ENCODE data around the gene EHHADH. TPM values are rescaled to one million over a fixed set of nuclear protein-coding genes. Genes with fewer than 3 reads are reported as not detected.

EHHADH gene
- total RNA-seq, 1 donor, result 6.5 TPM

DNA sequence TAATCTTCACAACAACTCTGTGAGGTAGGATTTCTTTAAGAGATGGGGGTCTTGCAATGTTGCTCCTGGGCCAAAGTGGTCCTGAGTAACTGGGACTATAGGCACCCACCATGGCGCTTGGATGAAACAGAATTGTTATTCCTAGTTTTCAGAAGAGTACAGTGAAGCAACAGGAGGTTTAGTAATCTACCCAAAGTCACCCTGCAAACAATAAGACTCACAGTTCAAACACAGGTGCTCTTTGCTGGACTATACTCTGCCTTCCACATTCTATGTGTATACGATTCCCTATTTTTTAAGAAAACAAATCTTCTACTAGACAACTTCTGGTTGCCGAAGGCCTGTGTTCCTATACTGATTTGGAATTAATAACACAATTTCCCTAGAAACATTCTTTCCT, 109.1 kb downstream of the EHHADH start:
- H3K4me3 ChIP-seq (ENCODE audit: low read depth, low read length), result no peak overlapping the region
- DNase-seq (ENCODE audit: low read depth), result no peak
- TF ChIP-seq, protein P1, sequence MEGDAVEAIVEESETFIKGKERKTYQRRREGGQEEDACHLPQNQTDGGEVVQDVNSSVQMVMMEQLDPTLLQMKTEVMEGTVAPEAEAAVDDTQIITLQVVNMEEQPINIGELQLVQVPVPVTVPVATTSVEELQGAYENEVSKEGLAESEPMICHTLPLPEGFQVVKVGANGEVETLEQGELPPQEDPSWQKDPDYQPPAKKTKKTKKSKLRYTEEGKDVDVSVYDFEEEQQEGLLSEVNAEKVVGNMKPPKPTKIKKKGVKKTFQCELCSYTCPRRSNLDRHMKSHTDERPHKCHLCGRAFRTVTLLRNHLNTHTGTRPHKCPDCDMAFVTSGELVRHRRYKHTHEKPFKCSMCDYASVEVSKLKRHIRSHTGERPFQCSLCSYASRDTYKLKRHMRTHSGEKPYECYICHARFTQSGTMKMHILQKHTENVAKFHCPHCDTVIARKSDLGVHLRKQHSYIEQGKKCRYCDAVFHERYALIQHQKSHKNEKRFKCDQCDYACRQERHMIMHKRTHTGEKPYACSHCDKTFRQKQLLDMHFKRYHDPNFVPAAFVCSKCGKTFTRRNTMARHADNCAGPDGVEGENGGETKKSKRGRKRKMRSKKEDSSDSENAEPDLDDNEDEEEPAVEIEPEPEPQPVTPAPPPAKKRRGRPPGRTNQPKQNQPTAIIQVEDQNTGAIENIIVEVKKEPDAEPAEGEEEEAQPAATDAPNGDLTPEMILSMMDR (IDR thresholded peaks at IDR 0.05; ENCODE audit: insufficient read depth, low read depth, low read length), result no peak

Small RNA genes lying within 50 kb of the gene (small RNA-seq; reads per million reads assigned to genes)
- not detected for gene MIR5588

Other genes starting within 250 kb of the EHHADH start
- 2.2 and 4.2 TPM in 2 replicates for gene C3orf70, start 101.0 kb downstream of the EHHADH start, total RNA-seq
- 11.6 and 22.9 TPM in 2 replicates for gene MAP3K13, start 109.1 kb upstream of the EHHADH start, total RNA-seq
- 12.2 and 13.4 TPM in 2 replicates for gene TMEM41A, start 245.0 kb upstream of the EHHADH start, total RNA-seq